AG04450 (cell line): Measurements from ENCODE around the gene CDH4. TPM values are rescaled to one million over a fixed set of nuclear protein-coding genes. Genes with fewer than 3 reads are reported as not detected.

Experiments used
- CTCF ChIA-PET: fragments of 300-600, 350-600 bp; formaldehyde crosslinking; extraction: SDS; loops from one replicate; lab custom pipeline; 2022; ENCODE audit warnings: antibody characterized with exemption, inconsistent platforms; lab: Charles Lee
- POLR2A ChIA-PET: fragments of 350-600 bp; formaldehyde crosslinking; extraction: SDS; loops from one replicate; lab custom pipeline; 2021; ENCODE audit warnings: antibody characterized with exemption, inconsistent platforms; lab: Yijun Ruan, JAX
- DNase-seq: peaks from one replicate; pipeline ENCODE4 v3.0.0-alpha.2; 2011; ENCODE audit warnings: low read depth, low spot score
- H3K27ac ChIP-seq: one replicate; pipeline ENCODE4 v1.5.1; 2012; ENCODE audit warnings: low read depth, low read length, control low read depth
- H3K27me3 ChIP-seq: one replicate; pipeline ENCODE4 v1.6.0; 2012; ENCODE audit warnings: low read length; ENCODE audit not compliant: control insufficient read depth, insufficient read depth
- H3K4me3 ChIP-seq: 2 replicates; pipeline ENCODE4 v1.5.1; 2011; ENCODE audit warnings: mild to moderate bottlenecking, low read depth, low read length, control low read depth
- H3K9me3 ChIP-seq: 2 replicates; pipeline ENCODE4 v1.5.1; 2012; ENCODE audit warnings: low read length; ENCODE audit not compliant: control insufficient read depth, insufficient read depth
- polyA plus RNA-seq: library from polyadenylated mRNA; depleted of rRNA; stranded (reverse); fragments of >200 nt; gene quantifications from 2 replicates; pipeline ENCODE4 v1.2.3, GENCODE V29; 2011
- TF ChIP-seq, protein P1 (sequence below): IDR thresholded peaks from 2 replicates; pipeline ENCODE4 v1.5.1; 2011; ENCODE audit warnings: low read depth, low read length, control low read depth, inconsistent platforms

CDH4 gene
- polyA plus RNA-seq, 1 experiment: 1.6 TPM

- Histone ChIP-seq H3K27me3 (no peaks in the 10 kb centered on the region), H3K4me3 (no peak overlapping the region), H3K27ac (no peak overlapping the region), H3K9me3 (peaks cover 3% of the 10 kb centered on the region; the same call in 1 of the 2 replicates)
- no peak for DNase-seq
- TF ChIP-seq, protein P1, sequence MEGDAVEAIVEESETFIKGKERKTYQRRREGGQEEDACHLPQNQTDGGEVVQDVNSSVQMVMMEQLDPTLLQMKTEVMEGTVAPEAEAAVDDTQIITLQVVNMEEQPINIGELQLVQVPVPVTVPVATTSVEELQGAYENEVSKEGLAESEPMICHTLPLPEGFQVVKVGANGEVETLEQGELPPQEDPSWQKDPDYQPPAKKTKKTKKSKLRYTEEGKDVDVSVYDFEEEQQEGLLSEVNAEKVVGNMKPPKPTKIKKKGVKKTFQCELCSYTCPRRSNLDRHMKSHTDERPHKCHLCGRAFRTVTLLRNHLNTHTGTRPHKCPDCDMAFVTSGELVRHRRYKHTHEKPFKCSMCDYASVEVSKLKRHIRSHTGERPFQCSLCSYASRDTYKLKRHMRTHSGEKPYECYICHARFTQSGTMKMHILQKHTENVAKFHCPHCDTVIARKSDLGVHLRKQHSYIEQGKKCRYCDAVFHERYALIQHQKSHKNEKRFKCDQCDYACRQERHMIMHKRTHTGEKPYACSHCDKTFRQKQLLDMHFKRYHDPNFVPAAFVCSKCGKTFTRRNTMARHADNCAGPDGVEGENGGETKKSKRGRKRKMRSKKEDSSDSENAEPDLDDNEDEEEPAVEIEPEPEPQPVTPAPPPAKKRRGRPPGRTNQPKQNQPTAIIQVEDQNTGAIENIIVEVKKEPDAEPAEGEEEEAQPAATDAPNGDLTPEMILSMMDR: no peak
- ChIA-PET POLR2A (no interaction called here), CTCF (no interaction called here)
Observed at GRCh38 chr20:61752576-61752975, 500.5 kb downstream of the CDH4 start.

- POLR2A ChIA-PET: no interaction called here
- CTCF ChIA-PET: no interaction called here
- TF ChIP-seq, protein P1: no peak
Observed at GRCh38 chr20:61753316-61753942, 501.4 kb downstream of the CDH4 start.

GRCh38 chr20:61753987-61754956 is 502.2 kb downstream of the CDH4 start:
- TF ChIP-seq, protein P1: no peak
- POLR2A ChIA-PET: no interaction called here
- CTCF ChIA-PET: no interaction called here
- H3K4me3 ChIP-seq: no peak overlapping the region
- no peak overlapping the region for H3K27ac ChIP-seq
- peaks cover 3% of the 10 kb centered on the region; the same call in 1 of the 2 replicates for H3K9me3 ChIP-seq
- DNase-seq: no peak
- no peaks in the 10 kb centered on the region for H3K27me3 ChIP-seq

More at GRCh38 chr20:61753316-61753942, 501.4 kb downstream of the CDH4 start:
- Histone ChIP-seq H3K27me3 (no peaks in the 10 kb centered on the region), H3K4me3 (no peak overlapping the region), H3K9me3 (peaks cover 3% of the 10 kb centered on the region; the same call in 1 of the 2 replicates), H3K27ac (no peak overlapping the region)
- peak; percentile 7 for DNase-seq

GRCh38 chr20:61754976-61755778 is 503.1 kb downstream of the CDH4 start:
- Histone ChIP-seq H3K4me3 (no peak overlapping the region), H3K27me3 (no peaks in the 10 kb centered on the region), H3K27ac (no peak overlapping the region), H3K9me3 (peaks cover 3% of the 10 kb centered on the region; the same call in 1 of the 2 replicates)
- DNase-seq: no peak
- ChIA-PET POLR2A (no interaction called here), CTCF (no interaction called here)
- TF ChIP-seq, protein P1: no peak
